ENCODE results near the gene AP2A2. TPM values are rescaled to one million over a fixed set of nuclear protein-coding genes. Genes with fewer than 3 reads are reported as not detected.

AP2A2 gene
- total and polyA plus RNA-seq, 2 of the 4 experiments (the other 2 are of a cell fraction), result 19.9 to 49.0 TPM

- Histone ChIP-seq H3K14ac (replicated peaks; ENCODE audit: low read depth, low read length) (no peak overlapping the region), H3K9me1 (ENCODE audit: insufficient read depth, low read length) (no peaks in the 10 kb centered on the region), H2BK15ac (ENCODE audit: low read depth, low read length) (no peak overlapping the region), H4K8ac (ENCODE audit: low read depth in 2 of 2, low read length in 2 of 2) (no peak overlapping the region), H3K9me3 (ENCODE audit: control insufficient read depth, insufficient read depth, low read length) (no peaks in the 10 kb centered on the region), H4K91ac (ENCODE audit: insufficient read depth, low read depth, low read length) (no peak overlapping the region), H2AK5ac (ENCODE audit: low read depth, low read length) (no peak overlapping the region), H3K27me3 (ENCODE audit: control insufficient read depth, insufficient read depth, low read length) (peaks cover 10% of the 10 kb centered on the region; the same call in 1 of the 2 replicates), H2AK9ac (replicated peaks; ENCODE audit: low read depth, low read length, poor library complexity) (no peak overlapping the region), H3K79me1 (ENCODE audit: low read depth in 1 of 2, low read length in 2 of 2) (no peaks in the 10 kb centered on the region), H3K18ac (ENCODE audit: low read depth, low read length) (no peak overlapping the region), H3K4ac (ENCODE audit: low read depth, low read length) (no peak overlapping the region), H2BK20ac (ENCODE audit: low read depth, low read length) (no peak overlapping the region), H3K23ac (ENCODE audit: low read depth, low read length) (no peak overlapping the region), H3K4me2 (ENCODE audit: low read depth, low read length) (no peak overlapping the region), H4K5ac (ENCODE audit: low read depth, low read length) (no peak overlapping the region), H2AFZ (replicated peaks; ENCODE audit: low read length, poor library complexity) (no peak overlapping the region), H3K56ac (ENCODE audit: extremely low read depth, insufficient read depth, low read length) (no peak overlapping the region), H3K4me1 (ENCODE audit: control insufficient read depth, insufficient read depth, low read length) (no peaks in the 10 kb centered on the region), H2BK5ac (ENCODE audit: low read depth, low read length, poor library complexity, severe bottlenecking) (no peak overlapping the region), H3K4me3 (ENCODE audit: insufficient read depth, low read depth, low read length) (no peak overlapping the region), H3K27ac (ENCODE audit: insufficient read depth, low read length) (no peak overlapping the region), H4K20me1 (ENCODE audit: insufficient read depth, low read length) (no peaks in the 10 kb centered on the region), H2BK120ac (ENCODE audit: low read depth, low read length) (no peak overlapping the region), H3K36me3 (ENCODE audit: control insufficient read depth, insufficient read depth, low read length) (no peaks in the 10 kb centered on the region), H3K9ac (ENCODE audit: low read depth, low read length) (no peak overlapping the region)
- CTCF ChIA-PET, result no interaction called here
- POLR2A ChIA-PET (ENCODE audit: unreplicated experiment), result no interaction called here
- intact Hi-C loops (cut with micrococcal nuclease) (no loop called here), dilution Hi-C loops (cut with HindIII; ENCODE audit: low sequenced_read_pairs, unreplicated experiment) (no loop called here), in situ Hi-C loops (cut with MboI; ENCODE audit: low sequenced_read_pairs) (no loop called here)
- no TSS peak for BruUV-seq (replicated peaks)
- no peak for ATAC-seq (ENCODE audit: low read depth)
- WGBS, 2 experiments (ENCODE audit: extremely low coverage in 2 of 2, insufficient read length in 1 of 2), result 73% methylated on average over 5 of the region's 10 CpGs; no CpG with 5 or more reads in 1 of the 2 experiments
- DNase-seq, result no peak
- no peak for TF ChIP-seq SMC3 (IDR thresholded peaks at IDR 0.05; ENCODE audit: low read depth, low read length)
- TF ChIP-seq RFX5 (IDR thresholded peaks at IDR 0.05; ENCODE audit: low read depth, low read length), result no peak
- no peak for TF ChIP-seq RCOR1 (IDR thresholded peaks at IDR 0.05; ENCODE audit: insufficient replicate concordance, low read length)
- no peak for TF ChIP-seq MXI1 (IDR thresholded peaks at IDR 0.05; ENCODE audit: borderline replicate concordance, low read depth, low read length)
- no peak for TF ChIP-seq RAD21 (IDR thresholded peaks at IDR 0.05; ENCODE audit: low read length)
- TF ChIP-seq NFE2L2 (IDR thresholded peaks at IDR 0.05; ENCODE audit: low read depth, low read length), result no peak
- no peak for TF ChIP-seq CHD1 (IDR thresholded peaks at IDR 0.05; ENCODE audit: low read depth, low read length)
- no peak for TF ChIP-seq BHLHE40 (IDR thresholded peaks at IDR 0.05; ENCODE audit: low read depth, low read length)
- TF ChIP-seq MAZ (IDR thresholded peaks at IDR 0.05; ENCODE audit: borderline replicate concordance, low read depth, low read length), result no peak
- no peak for TF ChIP-seq POLR2A (IDR thresholded peaks at IDR 0.05; ENCODE audit: low read depth, low read length)
- no peak for TF ChIP-seq CTCF (conservative IDR thresholded peaks at IDR 0.05; ENCODE audit: low read depth, low read length)
- no peak for TF ChIP-seq USF2 (IDR thresholded peaks at IDR 0.05; ENCODE audit: low read depth, low read length)
- TF ChIP-seq ELK1 (IDR thresholded peaks at IDR 0.05; ENCODE audit: borderline replicate concordance, low read depth, low read length), result no peak
- no peak for TF ChIP-seq CEBPB (IDR thresholded peaks at IDR 0.05; ENCODE audit: low read depth, low read length)
- TF ChIP-seq FOS (IDR thresholded peaks at IDR 0.05; ENCODE audit: low read depth, low read length), result no peak
These were observed 112.7 kb downstream of the AP2A2 start for GRCh38 chr11:1038361-1038760.

Data from IMR-90 (cell line).